HepG2 (cell line): ENCODE results near the gene NSF. TPM values are rescaled to one million over a fixed set of nuclear protein-coding genes. Genes with fewer than 3 reads are reported as not detected.

Source experiments
- CERS6 ChIP-seq: sonication (generic); formaldehyde crosslinking; IDR thresholded peaks from 2 replicates; pipeline ENCODE4 v1.5.0; 2020; ENCODE audit warnings: missing genetic modification reagents
- DNMT3B ChIP-seq: conservative IDR thresholded peaks from 2 replicates; pipeline ENCODE4 v1.6.1; 2016; ENCODE audit warnings: missing biosample characterization, control low read depth
- ESRRA ChIP-seq: sonication (generic); formaldehyde crosslinking; IDR thresholded peaks from 2 replicates; pipeline ENCODE4 v1.5.1; 2020; ENCODE audit warnings: mild to moderate bottlenecking, low read depth, missing genetic modification reagents
- HDAC6 ChIP-seq: fragments of 200-600 bp; sonication (generic); IDR thresholded peaks from 2 replicates; pipeline ENCODE4 v1.7.0; 2017; ENCODE audit warnings: mild to moderate bottlenecking, antibody characterized with exemption, low read length, low read depth
- HHEX ChIP-seq: IDR thresholded peaks from 2 replicates; pipeline ENCODE4 v1.6.1; 2016; ENCODE audit warnings: control low read depth
- MZF1 ChIP-seq: sonication (generic); formaldehyde crosslinking; IDR thresholded peaks from 2 replicates; pipeline ENCODE4 v1.8.1; 2023; ENCODE audit warnings: mild to moderate bottlenecking, missing genetic modification reagents, borderline replicate concordance
- NR1H2 ChIP-seq: sonication (generic); formaldehyde crosslinking; IDR thresholded peaks from 2 replicates; pipeline ENCODE4 v1.8.1; 2022; ENCODE audit warnings: low read depth, missing genetic modification reagents, borderline replicate concordance
- SAFB2 ChIP-seq: sonication (generic); formaldehyde crosslinking; IDR thresholded peaks from 2 replicates; pipeline ENCODE4 v1.5.1; 2020; ENCODE audit warnings: missing genetic modification reagents, low read depth, mild to moderate bottlenecking, borderline replicate concordance
- SOX13 ChIP-seq, 3 experiments: fragments of 450-650 bp in 1 of 3; sonication (generic) in 1 of 3; formaldehyde crosslinking in 1 of 3; IDR thresholded peaks in 2 of 3; conservative IDR thresholded peaks in 1 of 3; 2 replicates each; pipeline versions ENCODE4 v1.5.0 to v1.6.1; 2016 to 2020; ENCODE audit warnings: antibody characterized with exemption in 1 of 3, mild to moderate bottlenecking in 1 of 3, missing compliant biosample characterization in 1 of 3, missing genetic modification reagents in 1 of 3, moderate library complexity in 1 of 3
- TEAD2 ChIP-seq: sonication (generic); formaldehyde crosslinking; IDR thresholded peaks from 2 replicates; pipeline ENCODE4 v1.9.0; 2021; ENCODE audit warnings: missing genetic modification reagents
- TIGD3 ChIP-seq: sonication (generic); formaldehyde crosslinking; IDR thresholded peaks from 2 replicates; pipeline ENCODE4 v1.5.1; 2020; ENCODE audit warnings: mild to moderate bottlenecking, missing genetic modification reagents, borderline replicate concordance
- U2AF1 ChIP-seq: fragments of 200-400 bp; formaldehyde crosslinking; optimal IDR thresholded peaks from 2 replicates; pipeline ENCODE3; 2017; ENCODE audit warnings: mild to moderate bottlenecking, low read depth, low read length
- ZHX2 ChIP-seq, 2 experiments: sonication (generic) in 1 of 2; formaldehyde crosslinking in 1 of 2; IDR thresholded peaks; 2 replicates each; pipeline versions ENCODE4 v1.6.1 to v1.9.0; 2014 to 2022; ENCODE audit warnings: antibody characterized with exemption in 1 of 2, borderline replicate concordance in 1 of 2, inconsistent platforms in 1 of 2, low read depth in 1 of 2, missing genetic modification reagents in 1 of 2
- ZNF543 ChIP-seq: sonication (generic); formaldehyde crosslinking; IDR thresholded peaks from 2 replicates; pipeline ENCODE4 v1.4.0; 2020; ENCODE audit warnings: mild to moderate bottlenecking, missing genetic modification reagents
- ZNF780A ChIP-seq: sonication (generic); formaldehyde crosslinking; IDR thresholded peaks from 2 replicates; pipeline ENCODE4 v1.8.0; 2022; ENCODE audit warnings: mild to moderate bottlenecking, missing genetic modification reagents, moderate library complexity
- ZNF850 ChIP-seq: sonication (generic); formaldehyde crosslinking; conservative IDR thresholded peaks from 2 replicates; pipeline ENCODE4 v1.9.0; 2021; ENCODE audit warnings: mild to moderate bottlenecking, missing genetic modification reagents
- polyA plus RNA-seq, 8 experiments: library from polyadenylated mRNA; depleted of rRNA in 3 of 8; stranded (reverse) in 7 of 8; unstranded in 1 of 8; fragments of >200 nt; fragmentation: Illumina TruSeq in 4 of 8; extraction: Trizol in 4 of 8; gene quantifications; 2 replicates each; pipeline versions ENCODE4 v1.2.1 to v1.2.3, GENCODE V29; 2011 to 2016; ENCODE audit warnings: low read depth in 4 of 8, missing spikeins in 1 of 8, mixed read lengths in 1 of 8; ENCODE audit not compliant: insufficient read depth in 1 of 8
- total RNA-seq, 5 experiments: library from RNA; depleted of rRNA; stranded (reverse); fragments of >200 nt; fragmentation: Illumina TruSeq; extraction: Trizol; gene quantifications; 2 replicates each; pipeline ENCODE4 v1.2.3, GENCODE V29; 2016; ENCODE audit warnings: low read depth in 1 of 5
- TF ChIP-seq, protein P1 (sequence below): sonication (generic); formaldehyde crosslinking; IDR thresholded peaks from 2 replicates; pipeline ENCODE4 v1.4.0; 2020; ENCODE audit warnings: missing genetic modification reagents, borderline replicate concordance

NSF gene
- total and polyA plus RNA-seq, 2 of the 13 experiments (the other 11 are each of a cell fraction or from before 2014, with no cell fraction given), result 21.9 to 37.8 TPM

DNA sequence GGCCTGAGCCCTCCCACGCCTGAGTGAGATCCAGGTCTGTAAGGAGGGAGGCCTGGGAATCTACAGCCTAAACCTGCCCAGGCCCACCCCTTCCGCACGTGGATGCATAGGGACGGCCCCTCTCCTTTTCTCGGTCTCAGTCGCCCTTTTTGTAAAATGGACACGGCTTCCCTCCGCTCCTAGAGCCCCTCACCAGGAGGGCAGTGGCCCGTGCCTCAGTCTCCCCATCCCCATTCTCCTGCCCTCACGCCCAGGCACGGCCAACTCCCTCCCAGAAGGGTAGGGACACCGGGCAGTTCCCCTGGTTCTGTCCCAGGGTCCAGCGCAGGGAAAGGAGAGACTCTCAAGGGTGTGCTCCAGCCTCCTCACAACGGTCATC is 180.0 kb downstream of the NSF start (continued):
- TF ChIP-seq TIGD3 (CRISPR knock-in tag) (no peak), NR1H2 (CRISPR knock-in tag) (no peak; the same call in 1 of the 2 replicates), U2AF1 (no peak), TEAD2 (no peak), ZNF543 (CRISPR knock-in tag) (no peak; the same call in 1 of the 2 replicates), HHEX (CRISPR knock-in tag) (no peak), ZNF780A (CRISPR knock-in tag) (no peak), ZNF850 (no peak), ESRRA (CRISPR knock-in tag) (no peak), HDAC6 (no peak), DNMT3B (peak; percentile 72; the same call in 1 of the 2 replicates), CERS6 (CRISPR knock-in tag) (0 out of 2 replicates have a peak, but pooled peaks have one; percentile 32), SAFB2 (no peak), ZHX2 (IDR thresholded peaks at IDR 0.05; ENCODE audit: low read depth) (no peak), ZHX2 (CRISPR knock-in tag; IDR thresholded peaks at IDR 0.05; ENCODE audit: borderline replicate concordance) (peak; percentile 81; the same call in 1 of the 2 replicates), SOX13 (IDR thresholded peaks at IDR 0.05) (no peak), SOX13 (CRISPR knock-in tag; conservative IDR thresholded peaks at IDR 0.05 in 1 of 2, IDR thresholded peaks at IDR 0.05 in 1 of 2) (0 out of 4 replicates have a peak, but pooled peaks of 1 of the 2 experiments have one; percentile 20), MZF1 (CRISPR knock-in tag) (no peak)
- TF ChIP-seq, protein P1, sequence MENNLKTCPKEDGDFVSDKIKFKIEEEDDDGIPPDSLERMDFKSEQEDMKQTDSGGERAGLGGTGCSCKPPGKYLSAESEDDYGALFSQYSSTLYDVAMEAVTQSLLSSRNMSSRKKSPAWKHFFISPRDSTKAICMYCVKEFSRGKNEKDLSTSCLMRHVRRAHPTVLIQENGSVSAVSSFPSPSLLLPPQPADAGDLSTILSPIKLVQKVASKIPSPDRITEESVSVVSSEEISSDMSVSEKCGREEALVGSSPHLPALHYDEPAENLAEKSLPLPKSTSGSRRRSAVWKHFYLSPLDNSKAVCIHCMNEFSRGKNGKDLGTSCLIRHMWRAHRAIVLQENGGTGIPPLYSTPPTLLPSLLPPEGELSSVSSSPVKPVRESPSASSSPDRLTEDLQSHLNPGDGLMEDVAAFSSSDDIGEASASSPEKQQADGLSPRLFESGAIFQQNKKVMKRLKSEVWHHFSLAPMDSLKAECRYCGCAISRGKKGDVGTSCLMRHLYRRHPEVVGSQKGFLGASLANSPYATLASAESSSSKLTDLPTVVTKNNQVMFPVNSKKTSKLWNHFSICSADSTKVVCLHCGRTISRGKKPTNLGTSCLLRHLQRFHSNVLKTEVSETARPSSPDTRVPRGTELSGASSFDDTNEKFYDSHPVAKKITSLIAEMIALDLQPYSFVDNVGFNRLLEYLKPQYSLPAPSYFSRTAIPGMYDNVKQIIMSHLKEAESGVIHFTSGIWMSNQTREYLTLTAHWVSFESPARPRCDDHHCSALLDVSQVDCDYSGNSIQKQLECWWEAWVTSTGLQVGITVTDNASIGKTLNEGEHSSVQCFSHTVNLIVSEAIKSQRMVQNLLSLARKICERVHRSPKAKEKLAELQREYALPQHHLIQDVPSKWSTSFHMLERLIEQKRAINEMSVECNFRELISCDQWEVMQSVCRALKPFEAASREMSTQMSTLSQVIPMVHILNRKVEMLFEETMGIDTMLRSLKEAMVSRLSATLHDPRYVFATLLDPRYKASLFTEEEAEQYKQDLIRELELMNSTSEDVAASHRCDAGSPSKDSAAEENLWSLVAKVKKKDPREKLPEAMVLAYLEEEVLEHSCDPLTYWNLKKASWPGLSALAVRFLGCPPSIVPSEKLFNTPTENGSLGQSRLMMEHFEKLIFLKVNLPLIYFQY (CRISPR knock-in tag), result no peak
